GM12801 (cell line): Measurements from ENCODE around the gene ARHGEF28.

Experiments
- CTCF ChIP-seq: IDR thresholded peaks from one replicate; pipeline ENCODE4 v1.5.1; 2011; ENCODE audit warnings: control low read depth; ENCODE audit not compliant: insufficient read length; ENCODE audit errors: extremely low read depth

The ARHGEF28 gene

GRCh38 chr5:73966451-73966850 lies 340.5 kb downstream of the ARHGEF28 start:
- TF ChIP-seq CTCF, result no peak

- TF ChIP-seq CTCF, result no peak
These were observed 341.4 kb downstream of the ARHGEF28 start for GRCh38 chr5:73967347-73967746.

- no peak for TF ChIP-seq CTCF
These were observed 342.2 kb downstream of the ARHGEF28 start for GRCh38 chr5:73968246-73968645.

- no peak for TF ChIP-seq CTCF
These were observed 342.7 kb downstream of the ARHGEF28 start for GRCh38 chr5:73968729-73969128.

- TF ChIP-seq CTCF, result no peak
These were observed 343.4 kb downstream of the ARHGEF28 start for GRCh38 chr5:73969195-73970036.

GRCh38 chr5:73971326-73971725 lies 345.3 kb downstream of the ARHGEF28 start:
- TF ChIP-seq CTCF, result no peak

GRCh38 chr5:73973135-73973534 lies 347.1 kb downstream of the ARHGEF28 start:
- TF ChIP-seq CTCF, result no peak
